GM18505 (cell line): ENCODE measurements around the gene POMT1.

ENCODE experiments used
- ATAC-seq: cut with Tn5 transposase; IDR thresholded peaks from one replicate; pipeline ENCODE4 v1.9.1; 2021; ENCODE audit not compliant: unreplicated experiment
- POLR2A ChIP-seq: IDR thresholded peaks from 4 replicates; pipeline ENCODE4 v1.6.1; 2011; ENCODE audit warnings: borderline replicate concordance; ENCODE audit not compliant: insufficient read depth, insufficient read length; ENCODE audit errors: extremely low read depth

The POMT1 gene

GRCh38 chr9:131528886-131529505, 26.3 kb downstream of the POMT1 start:
- ATAC-seq = no peak
- TF ChIP-seq POLR2A = no peak

GRCh38 chr9:131529597-131530545, 27.2 kb downstream of the POMT1 start:
- ATAC-seq = no peak
- no peak for TF ChIP-seq POLR2A

- TF ChIP-seq POLR2A = no peak
- peak; percentile 7 for ATAC-seq
These were observed 27.8 kb downstream of the POMT1 start for GRCh38 chr9:131530546-131530919.

GRCh38 chr9:131530920-131531832, 28.5 kb downstream of the POMT1 start, which contains the start of gene UCK1:
UCK1 (minus strand) TSS chr9:131531263; CDS start chr9:131531174, 89 bp downstream.
- ATAC-seq = peak; percentile 72
- peak; percentile 65 for TF ChIP-seq POLR2A

- ATAC-seq = no peak
- no peak for TF ChIP-seq POLR2A
These were observed 32.1 kb downstream of the POMT1 start for GRCh38 chr9:131534721-131535237.

GRCh38 chr9:131537946-131538345, 35.2 kb downstream of the POMT1 start:
- TF ChIP-seq POLR2A = no peak
- ATAC-seq = no peak

- no peak for ATAC-seq
- TF ChIP-seq POLR2A = no peak
These were observed 36.7 kb downstream of the POMT1 start for GRCh38 chr9:131539223-131539923.

- no peak for TF ChIP-seq POLR2A
- ATAC-seq = no peak
These were observed 40.4 kb downstream of the POMT1 start for GRCh38 chr9:131543141-131543540.

GRCh38 chr9:131545003-131545785, 42.5 kb downstream of the POMT1 start, which contains the start of gene PRRT1B:
PRRT1B (plus strand) TSS chr9:131545523; CDS start chr9:131545616, 93 bp downstream.
- no peak for ATAC-seq
- TF ChIP-seq POLR2A = no peak

- no peak for ATAC-seq
- no peak for TF ChIP-seq POLR2A
These were observed 43.1 kb downstream of the POMT1 start for GRCh38 chr9:131545786-131546335.
